GM18867 (cell line): ENCODE results near the gene CIDEC.

Source experiments
- ATAC-seq: cut with Tn5 transposase; IDR thresholded peaks from one replicate; pipeline ENCODE4 v1.9.1; 2021; ENCODE audit warnings: mild to moderate bottlenecking, moderate library complexity; ENCODE audit not compliant: unreplicated experiment

CIDEC gene

DNA sequence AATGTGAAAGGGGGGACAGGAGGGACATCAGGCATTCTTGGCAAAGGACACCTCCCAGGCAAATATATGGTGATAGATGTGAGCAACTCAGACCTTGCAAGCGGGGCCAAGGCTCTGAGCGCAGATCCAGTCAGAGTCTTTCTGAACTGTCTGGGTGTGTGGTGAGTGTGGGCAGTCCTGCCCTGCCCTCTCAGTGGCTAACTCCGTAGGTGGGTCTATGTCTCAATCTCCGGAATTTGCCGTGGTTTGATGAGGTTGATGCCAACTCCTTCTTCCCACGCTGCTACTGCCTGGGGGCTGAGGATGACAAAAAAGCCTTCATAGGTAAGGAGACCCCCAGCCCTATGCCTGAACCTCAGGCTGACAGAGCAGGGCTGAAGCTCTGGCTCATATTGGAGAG is 62.6 kb downstream of the CIDEC start:
- ATAC-seq: no peak
